ENCODE results near the gene STARD9. TPM values are rescaled to one million over a fixed set of nuclear protein-coding genes. Genes with fewer than 3 reads are reported as not detected.

The STARD9 gene
- total RNA-seq, 2 donors from 2014 or later, result 0.97 to 2.9 TPM

GRCh38 chr15:42591238-42591934 lies 16.0 kb downstream of the STARD9 start:
- no peaks in the 10 kb centered on the region for H3K4me1 Mint-ChIP-seq
- H3K9me3 ChIP-seq (ENCODE audit: control insufficient read depth, low read length), result no peaks in the 10 kb centered on the region
- WGBS, 2 experiments (ENCODE audit: insufficient coverage in 1 of 2, insufficient read length in 1 of 2), result 82 to 87% methylated on average over 9 of the region's 10 CpGs
- H3K4me1 ChIP-seq (ENCODE audit: control insufficient read depth, insufficient read depth, low read length), result no peaks in the 10 kb centered on the region
- no peak overlapping the region for H3K9ac ChIP-seq (ENCODE audit: extremely low read depth, low read length, poor library complexity, severe bottlenecking)
- H3K36me3 Mint-ChIP-seq (ENCODE audit: low read depth), result no peaks in the 10 kb centered on the region
- TF ChIP-seq CTCF (conservative IDR thresholded peaks at IDR 0.05), result peak; percentile 74
- peaks cover 2% of the 10 kb centered on the region for H3K27me3 ChIP-seq (ENCODE audit: control insufficient read depth, insufficient read depth, low read length, poor library complexity, severe bottlenecking)
- no peak overlapping the region for H3K27ac Mint-ChIP-seq
- H3K36me3 ChIP-seq (ENCODE audit: control insufficient read depth, insufficient read depth, low read length), result no peaks in the 10 kb centered on the region
- H3K27ac ChIP-seq (ENCODE audit: low read depth, low read length), result no peak overlapping the region
- H3K4me3 ChIP-seq (ENCODE audit: low read length), result no peak overlapping the region
- H3K9me3 Mint-ChIP-seq, result no peaks in the 10 kb centered on the region
- no peak for DNase-seq
- no peak overlapping the region for H3K4me3 Mint-ChIP-seq
- H3K27me3 Mint-ChIP-seq (ENCODE audit: insufficient read depth), result peaks cover 4% of the 10 kb centered on the region

GRCh38 chr15:42592716-42593115 lies 17.3 kb downstream of the STARD9 start:
- DNase-seq, result no peak
- H3K4me3 Mint-ChIP-seq, result no peak overlapping the region

GRCh38 chr15:42593143-42593542 lies 17.7 kb downstream of the STARD9 start:
- H3K27ac ChIP-seq (ENCODE audit: low read depth, low read length), result no peak overlapping the region
- Mint-ChIP-seq H3K9me3 (no peaks in the 10 kb centered on the region), H3K4me1 (no peaks in the 10 kb centered on the region), H3K27me3 (ENCODE audit: insufficient read depth) (peaks cover 4% of the 10 kb centered on the region), H3K27ac (no peak overlapping the region), H3K4me3 (no peak overlapping the region), H3K36me3 (ENCODE audit: low read depth) (no peaks in the 10 kb centered on the region)
- 96 to 100% methylated on average over 2 to 4 of the region's 4 CpGs for WGBS, 2 experiments (ENCODE audit: insufficient coverage in 1 of 2, insufficient read length in 1 of 2)
- H3K9me3 ChIP-seq (ENCODE audit: control insufficient read depth, low read length), result no peaks in the 10 kb centered on the region
- H3K9ac ChIP-seq (ENCODE audit: extremely low read depth, low read length, poor library complexity, severe bottlenecking), result no peak overlapping the region
- H3K4me3 ChIP-seq (ENCODE audit: low read length), result no peak overlapping the region
- no peaks in the 10 kb centered on the region for H3K27me3 ChIP-seq (ENCODE audit: control insufficient read depth, insufficient read depth, low read length, poor library complexity, severe bottlenecking)
- no peaks in the 10 kb centered on the region for H3K4me1 ChIP-seq (ENCODE audit: control insufficient read depth, insufficient read depth, low read length)
- no peak for TF ChIP-seq CTCF (conservative IDR thresholded peaks at IDR 0.05)
- H3K36me3 ChIP-seq (ENCODE audit: control insufficient read depth, insufficient read depth, low read length), result no peaks in the 10 kb centered on the region
- DNase-seq, result no peak

More at GRCh38 chr15:42592716-42593115, 17.3 kb downstream of the STARD9 start:
- Mint-ChIP-seq H3K36me3 (ENCODE audit: low read depth) (no peaks in the 10 kb centered on the region), H3K9me3 (no peaks in the 10 kb centered on the region), H3K27me3 (ENCODE audit: insufficient read depth) (peaks cover 4% of the 10 kb centered on the region), H3K27ac (no peak overlapping the region), H3K4me1 (no peaks in the 10 kb centered on the region)
- H3K27me3 ChIP-seq (ENCODE audit: control insufficient read depth, insufficient read depth, low read length, poor library complexity, severe bottlenecking), result no peaks in the 10 kb centered on the region
- H3K4me1 ChIP-seq (ENCODE audit: control insufficient read depth, insufficient read depth, low read length), result no peaks in the 10 kb centered on the region
- WGBS, 2 experiments (ENCODE audit: insufficient coverage in 1 of 2, insufficient read length in 1 of 2), result 98 to 100% methylated on average over 2 to 3 of the region's 3 CpGs
- H3K4me3 ChIP-seq (ENCODE audit: low read length), result no peak overlapping the region
- no peak overlapping the region for H3K27ac ChIP-seq (ENCODE audit: low read depth, low read length)
- H3K36me3 ChIP-seq (ENCODE audit: control insufficient read depth, insufficient read depth, low read length), result no peaks in the 10 kb centered on the region
- H3K9ac ChIP-seq (ENCODE audit: extremely low read depth, low read length, poor library complexity, severe bottlenecking), result no peak overlapping the region
- no peak for TF ChIP-seq CTCF (conservative IDR thresholded peaks at IDR 0.05)
- no peaks in the 10 kb centered on the region for H3K9me3 ChIP-seq (ENCODE audit: control insufficient read depth, low read length)
